ENCODE measurements around the gene SORCS2. TPM values are rescaled to one million over a fixed set of nuclear protein-coding genes. Genes with fewer than 3 reads are reported as not detected.

The SORCS2 gene
- total and polyA plus RNA-seq, 2 of the 8 experiments (the other 6 are each of a cell fraction or from before 2014, with no cell fraction given), result 0.36 to 1.8 TPM

DNA sequence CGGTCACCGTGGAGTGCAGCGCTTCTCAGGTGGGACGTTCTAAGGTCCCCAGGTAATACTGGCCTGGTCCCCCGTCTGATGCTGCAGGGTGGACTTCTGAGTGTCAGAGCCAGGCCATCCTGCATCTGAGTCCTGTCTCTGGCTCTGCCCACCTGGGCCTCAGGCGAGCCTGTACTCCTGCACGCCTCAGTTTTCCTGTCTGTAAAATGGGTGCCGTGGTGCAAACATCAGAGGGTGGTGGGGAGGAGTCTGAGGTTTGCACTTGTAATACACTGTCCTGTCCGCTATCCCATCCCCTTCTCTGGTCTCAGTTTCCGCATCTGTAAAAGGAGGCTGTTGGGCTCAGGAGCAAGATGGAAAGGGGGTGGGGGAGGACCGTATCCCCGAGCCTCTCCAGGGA, 41.3 kb downstream of the SORCS2 start:
- Histone ChIP-seq H3K4me2 (ENCODE audit: insufficient read depth in 1 of 2, low read depth in 2 of 2, low read length in 2 of 2) (no peak overlapping the region), H2BK120ac (replicated peaks; ENCODE audit: low read depth, low read length) (no peak overlapping the region)
- no peak for TF ChIP-seq RFX5 (IDR thresholded peaks at IDR 0.05; ENCODE audit: borderline replicate concordance, low read depth, low read length)
- no peak for TF ChIP-seq ATF2 (IDR thresholded peaks at IDR 0.05; ENCODE audit: low read length)
- TF ChIP-seq SIN3A (conservative IDR thresholded peaks at IDR 0.05 in 1 of 2, IDR thresholded peaks at IDR 0.05 in 1 of 2; ENCODE audit: low read depth in 1 of 2, low read length in 2 of 2), result no peak
- no peak for TF ChIP-seq POLR2AphosphoS5 (IDR thresholded peaks at IDR 0.05; ENCODE audit: low read depth, low read length)
- TF ChIP-seq KDM1A (IDR thresholded peaks at IDR 0.05; ENCODE audit: borderline replicate concordance, low read length), result no peak
- TF ChIP-seq SP1 (IDR thresholded peaks at IDR 0.05; ENCODE audit: low read depth, low read length), result no peak
- TF ChIP-seq MAX (IDR thresholded peaks at IDR 0.05), result no peak
- no peak for TF ChIP-seq JUND (IDR thresholded peaks at IDR 0.05; ENCODE audit: low read length)
- TF ChIP-seq FOSL1 (IDR thresholded peaks at IDR 0.05; ENCODE audit: insufficient read depth, low read depth, low read length), result no peak
- TF ChIP-seq SP4 (IDR thresholded peaks at IDR 0.05; ENCODE audit: low read length), result no peak
- TF ChIP-seq RAD21 (IDR thresholded peaks at IDR 0.05 in 1 of 2, conservative IDR thresholded peaks at IDR 0.05 in 1 of 2; ENCODE audit: low read depth in 2 of 2, low read length in 2 of 2), result no peak
- TF ChIP-seq EP300 (IDR thresholded peaks at IDR 0.05; ENCODE audit: borderline replicate concordance in 1 of 2, low read depth in 2 of 2, low read length in 2 of 2), result no peak

More for the DNA sequence above, 41.3 kb downstream of the SORCS2 start:
- H3K14ac ChIP-seq (ENCODE audit: insufficient read length), result no peak overlapping the region
- no peak overlapping the region for H4K5ac ChIP-seq (ENCODE audit: insufficient read length, low read depth, low read length)
- H3K27ac ChIP-seq (ENCODE audit: low read depth, low read length), result no peak overlapping the region
- no peak overlapping the region for H3K18ac ChIP-seq (ENCODE audit: extremely low read depth, low read length)
- peaks cover 3% of the 10 kb centered on the region in 2 experiments; a peak in 2 of 4 replicates for H3K9me3 ChIP-seq (ENCODE audit: insufficient read depth in 2 of 2, low read depth in 1 of 2, low read length in 1 of 2)
- no peak overlapping the region for H3K4ac ChIP-seq (replicated peaks; ENCODE audit: insufficient read length, low read depth, low read length)
- no peak for DNase-seq (ENCODE audit: low read depth in 1 of 2, low spot score in 2 of 2)
- no peaks in the 10 kb centered on the region for H3K79me2 ChIP-seq (ENCODE audit: control insufficient read depth in 1 of 2, insufficient read depth in 2 of 2, low read length in 2 of 2)
- ChIA-PET CTCF (ENCODE audit: partially characterized antibody) (no interaction called here), POLR2A (ENCODE audit: partially characterized antibody) (no interaction called here)
- H3K4me1 ChIP-seq (replicated peaks in 1 of 4; ENCODE audit: control insufficient read depth in 3 of 4, insufficient read depth in 4 of 4, low read length in 3 of 4), result no peaks in the 10 kb centered on the region
- no peak overlapping the region for H3K4me3 ChIP-seq (ENCODE audit: extremely low read depth in 1 of 4, insufficient read depth in 2 of 4, low read depth in 3 of 4, low read length in 4 of 4)
- no peak overlapping the region for H3K9ac ChIP-seq (replicated peaks in 1 of 4; ENCODE audit: extremely low read depth in 1 of 4, low read depth in 3 of 4, low read length in 3 of 4)
- H3K23ac ChIP-seq (ENCODE audit: insufficient read length), result no peak overlapping the region
- H2BK20ac ChIP-seq (ENCODE audit: low read length), result no peak overlapping the region
- H4K20me1 ChIP-seq (replicated peaks in 1 of 2; ENCODE audit: control insufficient read depth in 1 of 2, insufficient read depth in 2 of 2, low read length in 2 of 2), result no peaks in the 10 kb centered on the region
- H4K8ac ChIP-seq (ENCODE audit: extremely low read depth, insufficient read depth, low read length), result no peak overlapping the region; the same call in 1 of the 2 replicates
- no peaks in the 10 kb centered on the region for H3K36me3 ChIP-seq (ENCODE audit: control insufficient read depth in 2 of 4, insufficient read depth in 4 of 4, low read length in 3 of 4)
- H2BK15ac ChIP-seq (ENCODE audit: low read length), result no peak overlapping the region
- FAIRE-seq, result no peak
- H2AFZ ChIP-seq (ENCODE audit: low read length), result no peak overlapping the region
- H3K27me3 ChIP-seq (replicated peaks in 1 of 4; ENCODE audit: control insufficient read depth in 3 of 4, extremely low read depth in 1 of 4, insufficient read depth in 3 of 4, low read length in 3 of 4), result no peaks in the 10 kb centered on the region
- H2AK5ac ChIP-seq (ENCODE audit: low read depth, low read length), result no peak overlapping the region
- H2BK5ac ChIP-seq (ENCODE audit: low read depth, low read length), result no peak overlapping the region
- H3K23me2 ChIP-seq (ENCODE audit: low read depth, low read length), result no peaks in the 10 kb centered on the region
- 98% methylated on average over 10 of the region's 12 CpGs; no CpG with 5 or more reads in 1 of the 2 experiments for WGBS, 2 experiments (ENCODE audit: extremely low coverage in 1 of 2, insufficient coverage in 1 of 2, insufficient read length in 1 of 2, insufficient replicate concordance in 2 of 2, low coverage in 1 of 2, low lambda C conversion rate in 2 of 2, missing lambda C conversion rate in 1 of 2)
- no peak overlapping the region for H4K91ac ChIP-seq (replicated peaks; ENCODE audit: insufficient read length, low read length)
- no peak overlapping the region for H2BK12ac ChIP-seq (ENCODE audit: low read depth, low read length)
- no peaks in the 10 kb centered on the region for H3K79me1 ChIP-seq (ENCODE audit: low read depth, low read length)
- no peak overlapping the region for H3K56ac ChIP-seq (replicated peaks; ENCODE audit: insufficient read length, low read depth, low read length)
